ENCODE measurements around the gene TOR3A. TPM values are rescaled to one million over a fixed set of nuclear protein-coding genes. Genes with fewer than 3 reads are reported as not detected.
A peak's percentile ranks its signal among the peaks of the same experiment; 100 is the strongest.
"Not testable (repeated sequence)": the region's sequence is repeated elsewhere in the genome, so short reads cannot be mapped to it uniquely, and the experiment has no call there.

The TOR3A gene
- total and polyA plus RNA-seq, 3 donors from 2014 or later, result 10.1 to 17.6 (median 16.3) TPM

- TF ChIP-seq, protein P1, sequence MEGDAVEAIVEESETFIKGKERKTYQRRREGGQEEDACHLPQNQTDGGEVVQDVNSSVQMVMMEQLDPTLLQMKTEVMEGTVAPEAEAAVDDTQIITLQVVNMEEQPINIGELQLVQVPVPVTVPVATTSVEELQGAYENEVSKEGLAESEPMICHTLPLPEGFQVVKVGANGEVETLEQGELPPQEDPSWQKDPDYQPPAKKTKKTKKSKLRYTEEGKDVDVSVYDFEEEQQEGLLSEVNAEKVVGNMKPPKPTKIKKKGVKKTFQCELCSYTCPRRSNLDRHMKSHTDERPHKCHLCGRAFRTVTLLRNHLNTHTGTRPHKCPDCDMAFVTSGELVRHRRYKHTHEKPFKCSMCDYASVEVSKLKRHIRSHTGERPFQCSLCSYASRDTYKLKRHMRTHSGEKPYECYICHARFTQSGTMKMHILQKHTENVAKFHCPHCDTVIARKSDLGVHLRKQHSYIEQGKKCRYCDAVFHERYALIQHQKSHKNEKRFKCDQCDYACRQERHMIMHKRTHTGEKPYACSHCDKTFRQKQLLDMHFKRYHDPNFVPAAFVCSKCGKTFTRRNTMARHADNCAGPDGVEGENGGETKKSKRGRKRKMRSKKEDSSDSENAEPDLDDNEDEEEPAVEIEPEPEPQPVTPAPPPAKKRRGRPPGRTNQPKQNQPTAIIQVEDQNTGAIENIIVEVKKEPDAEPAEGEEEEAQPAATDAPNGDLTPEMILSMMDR (IDR thresholded peaks at IDR 0.05), result no peak
- no peak for TF ChIP-seq POLR2A (IDR thresholded peaks at IDR 0.05)
Observed at GRCh38 chr1:179127163-179127895, 45.5 kb downstream of the TOR3A start.

GRCh38 chr1:179128520-179128919 lies 46.6 kb downstream of the TOR3A start:
- Histone ChIP-seq H3K4me1 (no peaks in the 10 kb centered on the region), H3K36me3 (ENCODE audit: low read depth, missing control alignments) (no peaks in the 10 kb centered on the region), H3K9me3 (no peaks in the 10 kb centered on the region), H3K4me3 (no peak overlapping the region), H3K27me3 (no peaks in the 10 kb centered on the region), H3K27ac (no peak overlapping the region)
- intact Hi-C loops (cut with DNase I; ENCODE audit: low total_unique reads), result no loop called here
- 81 to 99% methylated on average over 4 of the region's 4 CpGs for WGBS, 2 donors
- DNase-seq, result no peak
- TF ChIP-seq POLR2A (IDR thresholded peaks at IDR 0.05), result no peak
- TF ChIP-seq, protein P1 (IDR thresholded peaks at IDR 0.05), result no peak

More at GRCh38 chr1:179127163-179127895, 45.5 kb downstream of the TOR3A start:
- 80 to 86% methylated on average over 5 of the region's 5 CpGs for WGBS, 2 donors
- no peaks in the 10 kb centered on the region for H3K9me3 ChIP-seq
- intact Hi-C loops (cut with DNase I; ENCODE audit: low total_unique reads), result no loop called here
- H3K27ac ChIP-seq, result no peak overlapping the region
- no peak overlapping the region for H3K4me3 ChIP-seq
- H3K36me3 ChIP-seq (ENCODE audit: low read depth, missing control alignments), result no peaks in the 10 kb centered on the region
- no peaks in the 10 kb centered on the region for H3K4me1 ChIP-seq
- no peaks in the 10 kb centered on the region for H3K27me3 ChIP-seq
- no peak for DNase-seq

GRCh38 chr1:179129702-179130473 lies 48.0 kb downstream of the TOR3A start:
- H3K4me1 ChIP-seq, result no peaks in the 10 kb centered on the region
- no peak for DNase-seq
- H3K9me3 ChIP-seq, result no peaks in the 10 kb centered on the region
- no peaks in the 10 kb centered on the region for H3K27me3 ChIP-seq
- intact Hi-C loops (cut with DNase I; ENCODE audit: low total_unique reads), result no loop called here
- H3K36me3 ChIP-seq (ENCODE audit: low read depth, missing control alignments), result no peaks in the 10 kb centered on the region
- peak overlapping the region in 1 of 2 donors; percentile 38 for H3K27ac ChIP-seq
- no peak overlapping the region for H3K4me3 ChIP-seq
- TF ChIP-seq, protein P1 (IDR thresholded peaks at IDR 0.05), result no peak
- no peak for TF ChIP-seq POLR2A (IDR thresholded peaks at IDR 0.05)
- WGBS, 2 donors, result 75 to 79% methylated on average over 10 of the region's 10 CpGs

DNA sequence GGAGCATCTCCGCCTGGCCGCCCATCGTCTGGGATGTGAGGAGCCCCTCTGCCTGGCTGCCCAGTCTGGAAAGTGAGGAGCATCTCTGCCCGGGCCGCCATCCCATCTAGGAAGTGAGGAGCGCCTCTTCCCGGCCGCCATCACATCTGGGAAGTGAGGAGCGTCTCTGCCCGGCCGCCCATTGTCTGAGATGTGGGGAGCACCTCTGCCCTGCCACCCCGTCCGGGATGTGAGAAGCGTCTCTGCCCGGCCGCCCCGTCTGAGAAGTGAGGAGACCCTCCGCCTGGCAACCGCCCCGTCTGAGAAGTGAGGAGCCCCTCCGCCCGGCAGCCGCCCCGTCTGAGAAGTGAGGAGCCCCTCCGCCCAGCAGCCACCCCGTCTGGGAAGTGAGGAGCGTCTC lies 53.3 kb downstream of the TOR3A start:
- H3K36me3 ChIP-seq (ENCODE audit: low read depth, missing control alignments); H3K9me3 ChIP-seq; H3K4me3 ChIP-seq; H3K4me1 ChIP-seq; DNase-seq; H3K27ac ChIP-seq; H3K27me3 ChIP-seq; intact Hi-C loops (cut with DNase I; ENCODE audit: low total_unique reads): not testable (repeated sequence)
- 98% methylated on average over 20 of the region's 27 CpGs; no CpG with 5 or more reads in 1 of the 2 donors for WGBS, 2 donors

DNA sequence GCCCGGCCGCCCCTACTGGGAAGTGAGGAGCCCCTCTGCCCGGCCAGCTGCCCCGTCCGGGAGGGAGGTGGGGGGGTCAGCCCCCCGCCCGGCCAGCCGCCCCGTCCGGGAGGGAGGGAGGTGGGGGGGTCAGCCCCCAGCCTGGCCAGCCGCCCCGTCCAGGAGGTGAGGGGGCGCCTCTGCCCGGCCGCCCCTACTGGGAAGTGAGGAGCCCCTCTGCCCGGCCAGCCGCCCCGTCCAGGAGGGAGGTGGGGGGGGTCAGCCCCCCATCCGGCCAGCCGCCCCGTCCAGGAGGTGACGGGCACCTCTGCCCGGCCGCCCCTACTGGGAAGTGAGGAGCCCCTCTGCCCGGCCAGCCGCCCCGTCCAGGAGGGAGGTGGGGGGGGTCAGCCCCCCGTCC lies 53.8 kb downstream of the TOR3A start:
- DNase-seq; H3K9me3 ChIP-seq; H3K4me1 ChIP-seq; intact Hi-C loops (cut with DNase I; ENCODE audit: low total_unique reads); H3K27ac ChIP-seq; H3K36me3 ChIP-seq (ENCODE audit: low read depth, missing control alignments); H3K4me3 ChIP-seq; H3K27me3 ChIP-seq: not testable (repeated sequence)
- 79% methylated on average over 4 of the region's 28 CpGs; no CpG with 5 or more reads in 1 of the 2 donors for WGBS, 2 donors

All from testis (tissue), 3 donors.